GM19099 (cell line): ENCODE results near the gene WDR5.

Experiments
- POLR2A ChIP-seq: IDR thresholded peaks from 3 replicates; pipeline ENCODE4 v1.6.1; 2011; ENCODE audit warnings: low read depth; ENCODE audit not compliant: insufficient read length; ENCODE audit errors: extremely low read depth

Gene WDR5

GRCh38 chr9:134208981-134209725, 73.3 kb downstream of the WDR5 start:
- no peak for TF ChIP-seq POLR2A
